Adipocyte (in vitro differentiated cells): ENCODE measurements around the gene RCOR2.
"Not testable (repeated sequence)": the region's sequence is repeated elsewhere in the genome, so short reads cannot be mapped to it uniquely, and the experiment has no call there.

Experiments
- DNase-seq: peaks from one replicate; pipeline ENCODE4 v3.0.0-alpha.2; 2015; ENCODE audit warnings: low read depth
- H3K27me3 ChIP-seq: replicated peaks from 2 replicates; pipeline ENCODE4 v1.7.0; 2013; ENCODE audit warnings: mild to moderate bottlenecking, low read length, moderate library complexity; ENCODE audit not compliant: control insufficient read depth, insufficient read depth
- H3K36me3 ChIP-seq: 2 replicates; pipeline ENCODE4 v1.7.0; 2013; ENCODE audit warnings: low read length, mild to moderate bottlenecking, moderate library complexity; ENCODE audit not compliant: control insufficient read depth, insufficient read depth, severe bottlenecking
- H3K4me1 ChIP-seq: 2 replicates; pipeline ENCODE4 v1.7.0; 2013; ENCODE audit warnings: mild to moderate bottlenecking, low read length, moderate library complexity; ENCODE audit not compliant: control insufficient read depth, insufficient read depth
- H3K4me3 ChIP-seq: 2 replicates; pipeline ENCODE4 v1.7.0; 2013; ENCODE audit warnings: mild to moderate bottlenecking, low read length, moderate library complexity
- H3K9ac ChIP-seq: 2 replicates; pipeline ENCODE4 v1.7.0; 2013; ENCODE audit warnings: mild to moderate bottlenecking, low read length, moderate library complexity
- H3K9me3 ChIP-seq: 2 replicates; pipeline ENCODE4 v1.7.0; 2013; ENCODE audit warnings: mild to moderate bottlenecking, low read length, moderate library complexity; ENCODE audit not compliant: control insufficient read depth

The RCOR2 gene

GRCh38 chr11:63872800-63873197, 44.2 kb downstream of the RCOR2 start:
- DNase-seq = no peak
- Histone ChIP-seq H3K4me1 (peaks cover 50% of the 10 kb centered on the region), H3K4me3 (peak overlapping the region; percentile 17), H3K9me3 (no peaks in the 10 kb centered on the region), H3K9ac (peak overlapping the region; percentile 57), H3K27me3 (no peaks in the 10 kb centered on the region), H3K36me3 (peaks cover 6% of the 10 kb centered on the region)

GRCh38 chr11:63871962-63872799, 44.8 kb downstream of the RCOR2 start:
- peaks cover 50% of the 10 kb centered on the region for H3K4me1 ChIP-seq
- peak overlapping the region; percentile 17 for H3K4me3 ChIP-seq
- H3K27me3 ChIP-seq = no peaks in the 10 kb centered on the region
- peak overlapping the region; percentile 57 for H3K9ac ChIP-seq
- H3K9me3 ChIP-seq = no peaks in the 10 kb centered on the region
- DNase-seq = peak; percentile 90
- H3K36me3 ChIP-seq = peaks cover 9% of the 10 kb centered on the region

- peaks cover 8% of the 10 kb centered on the region for H3K36me3 ChIP-seq
- DNase-seq = no peak
- no peaks in the 10 kb centered on the region for H3K9me3 ChIP-seq
- peaks cover 66% of the 10 kb centered on the region for H3K4me1 ChIP-seq
- no peak overlapping the region for H3K4me3 ChIP-seq
- H3K9ac ChIP-seq = peak overlapping the region; percentile 58
- no peaks in the 10 kb centered on the region for H3K27me3 ChIP-seq
Measured at GRCh38 chr11:63870351-63871140, 46.4 kb downstream of the RCOR2 start.

- H3K9me3 ChIP-seq = no peaks in the 10 kb centered on the region
- no peak for DNase-seq
Measured at GRCh38 chr11:63869683-63870082, 47.3 kb downstream of the RCOR2 start.

GRCh38 chr11:63869171-63869591, 47.8 kb downstream of the RCOR2 start:
- no peak for DNase-seq
- Histone ChIP-seq H3K27me3 (no peaks in the 10 kb centered on the region), H3K4me3 (no peak overlapping the region), H3K9ac (no peak overlapping the region), H3K4me1 (peaks cover 63% of the 10 kb centered on the region), H3K36me3 (peaks cover 7% of the 10 kb centered on the region), H3K9me3 (no peaks in the 10 kb centered on the region)

More at GRCh38 chr11:63869683-63870082, 47.3 kb downstream of the RCOR2 start:
- peaks cover 7% of the 10 kb centered on the region for H3K36me3 ChIP-seq
- H3K4me3 ChIP-seq = no peak overlapping the region
- peak overlapping the region; percentile 58 for H3K9ac ChIP-seq
- no peaks in the 10 kb centered on the region for H3K27me3 ChIP-seq
- peaks cover 68% of the 10 kb centered on the region for H3K4me1 ChIP-seq

GRCh38 chr11:63868399-63869064, 48.4 kb downstream of the RCOR2 start:
- Histone ChIP-seq H3K27me3 (no peaks in the 10 kb centered on the region), H3K4me1 (peaks cover 59% of the 10 kb centered on the region), H3K9me3 (no peaks in the 10 kb centered on the region), H3K4me3 (no peak overlapping the region), H3K36me3 (peaks cover 7% of the 10 kb centered on the region), H3K9ac (no peak overlapping the region)
- DNase-seq = no peak

GRCh38 chr11:63867511-63867910, 49.5 kb downstream of the RCOR2 start:
- Histone ChIP-seq H3K9ac (no peak overlapping the region), H3K4me3 (no peak overlapping the region), H3K27me3 (no peaks in the 10 kb centered on the region), H3K4me1 (peaks cover 56% of the 10 kb centered on the region), H3K9me3 (no peaks in the 10 kb centered on the region), H3K36me3 (peaks cover 7% of the 10 kb centered on the region)
- no peak for DNase-seq

- Histone ChIP-seq H3K4me1 (peaks cover 46% of the 10 kb centered on the region), H3K4me3 (no peak overlapping the region), H3K9me3 (no peaks in the 10 kb centered on the region), H3K27me3 (no peaks in the 10 kb centered on the region), H3K9ac (peak overlapping the region; percentile 1), H3K36me3 (peaks cover 12% of the 10 kb centered on the region)
- peak; percentile 58 for DNase-seq
Measured at GRCh38 chr11:63866211-63866610, 50.8 kb downstream of the RCOR2 start.

GRCh38 chr11:63863620-63864019, 53.3 kb downstream of the RCOR2 start:
- Histone ChIP-seq H3K4me1 (peaks cover 35% of the 10 kb centered on the region), H3K36me3 (peaks cover 17% of the 10 kb centered on the region)
- not testable (repeated sequence) for DNase-seq, H3K27me3 ChIP-seq, H3K4me3 ChIP-seq, H3K9me3 ChIP-seq, H3K9ac ChIP-seq

- Histone ChIP-seq H3K9me3 (no peaks in the 10 kb centered on the region), H3K4me3 (no peak overlapping the region)
Measured at GRCh38 chr11:63862923-63863322, 54.0 kb downstream of the RCOR2 start.

More at GRCh38 chr11:63862923-63863322, 54.0 kb downstream of the RCOR2 start:
- H3K4me1 ChIP-seq = peaks cover 38% of the 10 kb centered on the region
- H3K27me3 ChIP-seq = no peaks in the 10 kb centered on the region
- H3K9ac ChIP-seq = no peak overlapping the region
- DNase-seq = no peak
- peaks cover 17% of the 10 kb centered on the region for H3K36me3 ChIP-seq
